GM21737 (cell line): ENCODE measurements around the gene USF3.

Source experiments
- ATAC-seq: cut with Tn5 transposase; IDR thresholded peaks from one replicate; pipeline ENCODE4 v1.9.1; 2021; ENCODE audit warnings: mild to moderate bottlenecking, moderate library complexity; ENCODE audit not compliant: unreplicated experiment

Gene USF3

GRCh38 chr3:113698956-113699355, 2.5 kb upstream of the USF3 start:
- no peak for ATAC-seq

- ATAC-seq = no peak
These were observed 1.8 kb upstream of the USF3 start for GRCh38 chr3:113698213-113698742.

GRCh38 chr3:113697500-113698090, 1.2 kb upstream of the USF3 start:
- no peak for ATAC-seq

GRCh38 chr3:113696658-113697499, 437 bp upstream of the USF3 start:
- ATAC-seq = peak; percentile 96

GRCh38 chr3:113695431-113695785, 1.0 kb downstream of the USF3 start:
- ATAC-seq = no peak

GRCh38 chr3:113690482-113690881, 6.0 kb downstream of the USF3 start:
- no peak for ATAC-seq

- ATAC-seq = no peak
These were observed 10.3 kb downstream of the USF3 start for GRCh38 chr3:113685956-113686721.

- no peak for ATAC-seq
These were observed 11.3 kb downstream of the USF3 start for GRCh38 chr3:113685124-113685523.

GRCh38 chr3:113684271-113684819, 12.1 kb downstream of the USF3 start:
- no peak for ATAC-seq

GRCh38 chr3:113678773-113679172, 17.7 kb downstream of the USF3 start:
- ATAC-seq = no peak

- no peak for ATAC-seq
These were observed 18.7 kb downstream of the USF3 start for GRCh38 chr3:113677737-113678136.

- no peak for ATAC-seq
These were observed 20.2 kb downstream of the USF3 start for GRCh38 chr3:113676261-113676660.

GRCh38 chr3:113673593-113673992, 22.8 kb downstream of the USF3 start:
- no peak for ATAC-seq

GRCh38 chr3:113668015-113668414, 28.4 kb downstream of the USF3 start:
- no peak for ATAC-seq

GRCh38 chr3:113664523-113665094, 31.8 kb downstream of the USF3 start:
- ATAC-seq = no peak

- no peak for ATAC-seq
These were observed 32.7 kb downstream of the USF3 start for GRCh38 chr3:113663761-113664160.

GRCh38 chr3:113663324-113663750, 33.1 kb downstream of the USF3 start:
- no peak for ATAC-seq

GRCh38 chr3:113662824-113663223, 33.6 kb downstream of the USF3 start:
- ATAC-seq = no peak

- ATAC-seq = no peak
These were observed 35.5 kb downstream of the USF3 start for GRCh38 chr3:113660896-113661295.

GRCh38 chr3:113660458-113660857, 36.0 kb downstream of the USF3 start:
- no peak for ATAC-seq

GRCh38 chr3:113659996-113660395, 36.4 kb downstream of the USF3 start:
- no peak for ATAC-seq
